Measurements from ENCODE around the gene STX2.

DNA sequence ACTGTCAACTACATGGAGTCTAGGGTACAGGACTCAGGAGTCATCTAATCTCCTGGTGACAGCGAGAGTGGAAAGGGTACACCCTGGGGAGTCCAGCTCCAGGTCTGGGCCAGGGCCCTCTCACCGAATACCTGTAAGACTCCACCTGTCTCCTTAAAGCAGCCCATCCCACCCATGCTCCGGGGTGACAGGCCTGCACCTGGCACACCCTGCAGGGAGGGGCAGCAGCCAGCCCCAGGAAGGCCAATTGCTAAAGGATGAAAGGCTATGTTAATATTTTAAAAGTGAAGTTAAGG lies 45.5 kb downstream of the STX2 start:
- TF ChIP-seq FOXM1 (IDR thresholded peaks at IDR 0.05; ENCODE audit: borderline replicate concordance) (no peak), HDGF (IDR thresholded peaks at IDR 0.05; ENCODE audit: borderline replicate concordance) (no peak), ELF4 (IDR thresholded peaks at IDR 0.05) (no peak), NFRKB (IDR thresholded peaks at IDR 0.05) (no peak), SP1 (IDR thresholded peaks at IDR 0.05) (no peak), ZNF384 (IDR thresholded peaks at IDR 0.05) (no peak), CTBP1 (IDR thresholded peaks at IDR 0.05; ENCODE audit: borderline replicate concordance) (no peak), FOXA1 (IDR thresholded peaks at IDR 0.05) (no peak), SUZ12 (IDR thresholded peaks at IDR 0.05) (no peak)
